Measurements from ENCODE around the gene NOL12.
"Not testable (repeated sequence)": the region's sequence is repeated elsewhere in the genome, so short reads cannot be mapped to it uniquely, and the experiment has no call there.

NOL12 gene

DNA sequence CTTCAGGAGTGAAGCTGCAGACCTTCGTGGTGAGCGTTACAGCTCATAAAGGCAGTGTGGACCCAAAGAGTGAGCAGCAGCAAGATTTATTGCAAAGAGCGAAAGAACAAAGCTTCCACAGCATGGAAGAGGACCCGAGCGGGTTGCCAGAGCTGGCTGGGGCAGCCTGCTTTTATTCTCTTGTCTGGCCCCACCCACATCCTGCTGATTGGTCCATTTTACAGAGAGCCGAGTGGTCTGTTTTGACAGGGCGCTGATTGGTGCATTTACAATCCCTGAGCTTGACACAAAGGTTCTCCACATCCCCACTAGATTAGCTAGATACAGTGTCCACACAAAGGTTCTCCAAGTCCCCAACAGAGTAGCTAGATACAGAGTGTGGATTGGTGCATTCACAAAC is 31.1 kb downstream of the NOL12 start:
- not testable (repeated sequence) for FAIRE-seq

DNA sequence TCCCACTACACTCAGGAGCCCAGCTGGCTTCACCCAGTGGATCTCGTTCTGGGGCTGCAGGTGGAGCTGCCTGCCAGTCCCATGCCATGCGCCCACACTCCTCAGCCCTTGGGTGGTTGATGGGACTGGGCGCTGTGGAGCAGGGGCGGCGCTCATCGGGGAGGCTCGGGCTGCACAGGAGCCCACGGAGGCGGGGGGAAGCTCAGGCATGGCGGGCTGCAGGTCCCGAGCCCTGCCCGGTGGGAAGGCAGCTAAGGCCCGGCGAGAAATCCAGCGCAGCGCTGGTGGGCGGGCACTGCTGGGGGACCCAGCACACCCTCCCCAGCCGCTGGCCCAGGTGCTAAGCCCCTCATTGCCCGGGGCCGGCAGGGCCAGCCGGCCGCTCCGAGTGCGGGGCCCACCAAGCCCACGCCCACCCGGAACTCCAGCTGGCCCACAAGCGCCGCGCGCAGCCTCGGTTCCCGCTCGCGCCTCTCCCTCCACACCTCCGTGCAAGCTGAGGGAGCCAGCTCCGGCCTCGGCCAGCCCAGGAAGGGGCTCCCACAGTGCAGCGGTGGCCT is 31.7 kb downstream of the NOL12 start:
- not testable (repeated sequence) for FAIRE-seq

DNA sequence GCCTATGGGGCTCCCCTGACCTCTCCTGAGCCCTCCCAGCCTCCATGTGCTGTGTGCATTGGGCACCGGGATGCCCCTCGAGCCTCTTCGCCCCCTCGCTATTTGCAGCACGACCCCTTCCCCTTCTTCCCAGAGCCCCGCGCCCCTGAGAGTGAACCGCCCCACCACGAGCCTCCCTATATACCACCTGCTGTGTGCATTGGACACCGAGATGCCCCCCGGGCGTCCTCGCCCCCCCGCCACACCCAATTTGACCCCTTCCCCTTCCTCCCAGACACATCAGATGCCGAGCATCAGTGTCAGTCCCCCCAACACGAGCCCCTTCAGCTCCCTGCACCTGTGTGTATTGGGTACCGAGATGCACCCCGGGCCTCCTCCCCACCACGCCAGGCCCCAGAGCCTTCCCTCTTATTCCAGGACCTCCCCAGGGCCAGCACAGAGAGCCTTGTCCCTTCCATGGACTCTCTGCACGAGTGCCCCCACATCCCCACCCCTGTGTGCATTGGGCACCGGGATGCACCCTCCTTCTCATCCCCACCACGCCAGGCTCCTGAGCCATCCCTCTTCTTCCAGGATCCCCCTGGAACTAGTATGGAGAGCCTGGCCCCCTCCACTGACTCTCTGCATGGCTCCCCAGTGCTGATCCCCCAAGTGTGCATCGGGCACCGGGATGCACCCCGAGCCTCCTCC is 39.6 kb downstream of the NOL12 start:
- FAIRE-seq, result no peak

DNA sequence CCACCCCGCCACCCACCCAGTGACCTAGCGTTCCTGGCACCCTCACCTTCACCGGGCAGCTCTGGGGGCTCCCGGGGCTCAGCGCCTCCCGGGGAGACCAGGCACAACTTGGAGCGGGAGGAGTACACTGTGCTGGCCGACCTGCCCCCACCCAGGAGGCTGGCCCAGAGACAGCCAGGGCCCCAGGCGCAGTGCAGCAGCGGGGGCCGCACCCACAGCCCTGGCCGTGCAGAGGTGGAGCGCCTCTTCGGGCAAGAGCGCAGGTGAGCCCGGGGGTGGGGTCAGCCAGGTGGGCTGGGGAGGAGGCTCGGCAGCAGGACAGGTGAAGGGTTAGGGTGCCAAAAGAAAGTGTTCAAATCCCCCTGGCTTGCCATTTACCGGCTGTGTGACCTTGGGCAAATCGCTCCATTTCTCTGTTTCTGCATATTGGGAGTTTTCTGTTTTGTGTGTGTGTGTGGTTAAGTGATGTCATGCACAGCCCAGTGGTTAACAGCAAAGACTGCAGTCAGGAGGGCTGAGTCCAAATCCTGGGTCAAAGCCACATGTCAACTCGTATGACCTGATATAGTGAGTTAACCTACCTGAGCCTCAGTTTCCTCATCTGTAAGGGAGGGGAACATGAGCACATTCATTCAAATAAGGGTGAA is 40.2 kb downstream of the NOL12 start:
- no peak for FAIRE-seq

DNA sequence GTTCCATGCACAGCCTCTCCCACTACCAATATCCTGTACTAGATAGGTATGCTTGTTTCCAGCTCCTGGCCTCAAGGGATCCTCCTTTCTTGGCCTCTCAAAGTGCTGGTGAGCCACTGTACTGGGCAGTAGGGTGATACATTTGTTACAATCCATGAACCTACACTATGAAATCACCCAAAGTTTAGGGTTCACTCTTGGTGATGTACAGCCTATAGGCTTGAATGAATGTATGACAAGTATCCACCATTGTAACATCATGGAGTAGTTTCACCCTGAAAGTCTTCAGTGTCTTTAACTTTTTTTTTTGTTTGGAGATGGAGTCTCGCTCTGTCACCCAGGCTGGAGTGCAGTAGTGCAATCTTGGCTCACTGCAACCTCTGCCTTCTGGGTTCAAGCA is 42.5 kb downstream of the NOL12 start:
- FAIRE-seq, result no peak

DNA sequence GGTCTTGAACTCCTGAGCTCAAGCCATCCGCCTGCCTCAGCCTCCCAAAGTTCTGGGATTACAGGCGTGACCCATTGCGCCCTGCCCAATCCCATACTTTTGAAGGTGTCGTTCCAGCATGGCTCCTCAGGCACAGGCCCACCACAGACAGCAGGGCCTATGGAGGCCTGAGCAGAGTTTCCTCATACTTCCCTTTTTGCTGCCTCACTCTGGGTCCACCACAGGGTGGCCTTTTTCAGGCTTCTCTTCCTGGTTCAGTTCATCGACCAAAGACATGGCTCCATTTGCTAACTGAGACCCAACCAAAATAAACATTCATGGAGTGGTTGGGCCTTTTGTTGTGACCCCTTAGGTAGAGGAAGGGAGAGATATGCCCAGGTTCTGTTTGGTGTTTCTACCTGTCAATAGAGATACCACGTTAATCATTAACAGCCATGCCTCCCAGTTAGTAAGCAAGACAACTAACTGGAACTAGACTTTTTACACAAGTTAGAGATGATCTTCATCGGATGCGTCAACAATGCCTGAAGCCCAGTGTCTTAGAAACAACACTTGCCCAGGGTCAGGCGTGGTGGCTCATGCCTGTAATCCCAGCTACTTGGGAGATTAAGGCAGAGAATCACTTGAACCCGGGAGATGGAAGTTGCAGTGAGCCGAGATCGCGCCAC is 45.8 kb downstream of the NOL12 start:
- FAIRE-seq, result no peak

DNA sequence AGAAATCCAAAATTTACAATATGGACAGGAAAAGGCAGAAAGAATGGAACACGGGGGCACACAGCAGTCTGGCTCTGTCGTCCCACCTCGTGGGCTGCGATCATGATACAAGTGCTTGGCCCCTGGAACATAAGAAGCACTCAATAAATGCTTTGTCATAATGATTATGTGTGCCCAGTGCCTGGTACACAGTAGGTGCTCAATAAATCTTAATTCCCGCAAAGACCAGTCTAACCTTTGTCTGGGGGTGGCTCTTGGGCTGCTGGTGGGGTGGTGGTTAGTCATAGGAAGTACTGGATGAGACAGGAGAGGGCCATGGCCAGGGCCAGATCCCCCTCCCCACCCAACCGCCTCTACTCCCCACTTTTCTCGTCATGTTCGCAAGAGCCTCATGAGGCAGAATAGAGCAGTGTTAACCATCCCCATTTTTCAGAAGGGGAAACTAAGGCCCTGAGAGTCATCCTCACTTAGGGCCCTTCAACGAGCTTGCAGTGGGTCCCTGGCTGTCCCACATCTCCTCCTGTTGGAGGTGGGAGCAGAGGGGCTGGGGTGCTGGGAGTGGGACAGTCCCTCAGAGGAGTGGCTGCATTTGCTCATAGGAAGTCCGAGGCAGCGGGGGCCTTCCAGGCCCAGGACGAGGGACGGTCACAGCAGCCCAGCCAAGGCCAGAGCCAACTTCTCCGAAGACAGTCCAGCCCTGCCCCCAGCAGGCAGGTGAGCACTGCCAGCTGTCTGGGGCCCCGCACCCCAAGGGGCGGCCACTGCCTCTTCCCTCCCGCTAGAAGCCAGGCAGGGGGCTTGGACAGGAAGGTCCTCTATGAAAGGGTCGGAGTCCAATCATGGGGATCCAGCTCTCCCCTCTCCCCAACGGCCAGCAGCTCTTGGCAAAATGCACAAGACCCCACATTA is 46.8 kb downstream of the NOL12 start:
- FAIRE-seq, result no peak

DNA sequence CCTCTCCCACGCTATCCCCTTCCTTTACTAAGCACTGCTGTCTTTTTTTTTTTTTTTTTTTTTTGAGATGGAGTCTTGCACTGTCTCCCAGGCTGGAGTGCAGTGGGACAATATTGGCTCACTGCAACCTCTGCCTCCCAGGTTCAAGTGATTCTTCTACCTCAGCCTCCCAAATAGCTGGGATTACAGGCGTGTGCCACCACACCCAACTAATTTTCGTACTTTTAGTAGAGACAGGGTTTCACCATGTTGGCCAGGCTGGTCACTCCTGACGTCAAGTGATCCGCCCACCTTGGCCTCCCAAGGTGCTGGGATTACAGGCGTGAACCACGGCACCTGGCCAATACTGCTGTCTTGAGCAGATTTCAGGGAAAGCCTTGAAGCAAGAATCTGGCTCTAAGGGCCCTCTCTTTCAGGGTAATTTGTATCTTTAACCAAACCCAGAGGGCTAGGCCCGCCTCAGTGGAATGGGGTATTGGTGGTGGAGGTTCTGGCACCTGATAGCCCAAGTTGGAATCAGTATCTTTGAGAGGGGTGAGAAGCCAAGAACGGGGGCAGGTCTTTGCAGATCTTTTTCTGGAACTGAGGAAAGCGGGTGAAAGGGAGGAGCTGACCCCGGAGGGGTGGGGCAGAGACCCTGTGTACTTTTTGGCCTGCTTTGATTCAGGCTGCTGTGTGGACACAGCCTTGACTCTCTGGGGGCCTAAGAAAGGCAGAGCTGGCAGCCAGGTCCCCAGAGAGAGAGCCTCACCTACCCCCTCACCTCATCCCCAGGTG is 47.7 kb downstream of the NOL12 start:
- FAIRE-seq, result no peak

DNA sequence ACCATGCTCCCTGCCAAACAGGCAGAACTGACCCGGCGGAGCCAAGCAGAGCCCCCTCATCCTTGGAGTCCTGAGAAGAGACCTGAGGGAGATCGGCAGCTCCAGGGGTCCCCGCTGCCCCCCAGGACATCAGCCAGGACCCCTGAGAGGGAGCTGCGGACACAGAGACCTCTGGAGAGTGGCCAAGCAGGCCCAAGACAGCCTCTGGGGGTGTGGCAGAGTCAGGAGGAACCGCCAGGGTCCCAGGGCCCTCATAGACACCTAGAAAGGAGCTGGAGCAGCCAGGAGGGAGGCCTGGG is 48.2 kb downstream of the NOL12 start:
- FAIRE-seq, result no peak

DNA sequence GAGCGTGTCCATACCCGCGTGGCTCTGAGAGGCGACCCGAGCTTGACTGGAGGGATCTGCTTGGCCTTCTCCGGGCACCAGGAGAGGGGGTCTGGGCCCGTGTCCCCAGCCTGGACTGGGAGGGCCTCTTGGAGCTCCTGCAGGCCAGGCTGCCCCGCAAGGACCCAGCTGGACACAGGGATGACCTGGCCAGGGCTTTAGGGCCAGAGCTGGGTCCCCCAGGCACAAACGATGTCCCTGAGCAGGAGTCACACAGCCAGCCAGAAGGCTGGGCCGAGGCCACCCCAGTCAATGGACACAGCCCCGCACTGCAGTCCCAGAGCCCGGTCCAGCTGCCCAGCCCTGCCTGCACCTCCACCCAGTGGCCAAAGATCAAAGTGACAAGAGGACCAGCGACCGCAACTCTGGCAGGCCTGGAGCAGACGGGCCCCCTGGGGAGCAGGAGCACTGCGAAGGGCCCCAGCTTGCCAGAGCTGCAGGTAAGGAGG is 48.9 kb downstream of the NOL12 start:
- no peak for FAIRE-seq

DNA sequence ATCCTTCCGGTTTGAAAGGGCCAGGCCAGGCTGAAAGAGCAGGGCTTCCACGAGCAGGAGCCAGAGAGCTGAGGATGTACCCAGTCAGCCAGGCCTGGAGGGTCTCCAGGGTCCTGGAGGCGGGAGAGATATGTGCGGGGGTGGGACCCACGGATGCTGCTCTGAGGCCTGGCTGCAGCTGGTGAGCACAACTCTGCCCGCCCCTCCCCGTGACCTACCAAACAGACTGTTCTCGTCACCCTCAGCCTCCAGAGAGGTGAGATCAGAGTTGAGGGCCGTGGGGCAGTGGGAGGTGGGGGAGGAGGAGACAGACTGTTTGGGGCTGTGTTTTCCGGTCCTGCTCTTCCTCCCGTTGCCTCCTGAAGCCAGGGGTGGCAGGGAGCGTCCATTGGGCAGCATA is 52.9 kb downstream of the NOL12 start:
- no peak for FAIRE-seq

DNA sequence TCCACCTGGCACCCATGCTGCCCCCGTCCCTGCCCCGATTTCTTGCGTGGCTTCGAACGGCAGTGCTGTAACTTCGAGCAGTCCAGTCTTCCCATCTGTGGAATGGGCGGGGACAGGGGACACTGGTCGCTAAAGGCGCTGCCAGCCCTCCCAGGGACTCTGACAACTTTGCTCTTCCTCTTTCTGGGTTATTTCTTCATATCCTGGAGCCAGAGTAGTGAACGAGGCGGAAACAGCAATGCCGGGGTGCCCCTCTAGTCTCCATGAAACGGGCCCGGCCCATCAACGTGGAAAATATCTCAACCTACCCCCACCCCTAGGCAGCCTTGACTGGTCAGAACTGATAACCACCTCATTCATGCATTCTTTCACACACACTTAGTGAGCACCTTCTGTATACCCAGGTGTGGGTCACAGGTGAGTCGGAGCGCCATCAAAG is 53.5 kb downstream of the NOL12 start:
- no peak for FAIRE-seq

DNA sequence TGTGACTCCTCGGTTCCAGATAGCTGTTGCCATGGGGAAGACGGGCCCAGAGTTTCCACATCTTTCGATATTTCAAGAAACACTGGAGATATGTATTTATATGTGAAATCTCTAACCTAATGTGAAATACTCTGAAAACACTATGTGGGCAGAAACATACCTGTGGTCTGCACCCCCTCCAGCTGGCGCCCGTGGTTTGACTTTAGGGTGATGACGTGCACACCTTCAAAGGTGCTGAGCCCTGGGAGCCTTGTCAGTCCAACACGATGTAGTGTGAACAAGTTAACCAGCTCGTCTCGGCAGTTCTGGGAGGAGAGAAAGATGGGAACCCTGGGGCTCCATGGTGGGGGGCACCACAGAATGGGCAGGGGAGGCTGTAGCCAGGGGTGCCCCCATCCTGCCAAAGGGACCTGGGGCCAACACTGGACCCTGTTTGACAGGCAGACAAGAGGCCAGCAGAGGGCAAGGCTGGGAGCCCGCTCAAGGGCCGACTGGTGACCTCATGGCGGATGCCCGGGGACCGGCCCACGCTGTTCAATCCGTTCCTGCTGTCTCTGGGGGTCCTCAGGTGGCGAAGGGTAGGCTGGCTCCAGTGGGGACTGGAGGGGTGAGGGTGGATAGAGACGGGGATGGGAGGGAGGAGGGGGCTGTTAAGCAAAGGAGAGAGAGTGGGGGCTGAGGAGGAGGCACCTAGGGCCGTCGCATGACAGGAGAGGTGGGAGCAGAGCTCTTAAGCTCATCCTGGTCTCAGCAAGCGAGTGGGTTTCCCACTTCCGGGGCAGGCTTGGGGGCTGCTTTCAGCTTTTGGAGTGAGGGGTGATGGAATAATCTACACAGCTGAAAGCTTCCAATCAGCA is 54.5 kb downstream of the NOL12 start:
- FAIRE-seq, result no peak

DNA sequence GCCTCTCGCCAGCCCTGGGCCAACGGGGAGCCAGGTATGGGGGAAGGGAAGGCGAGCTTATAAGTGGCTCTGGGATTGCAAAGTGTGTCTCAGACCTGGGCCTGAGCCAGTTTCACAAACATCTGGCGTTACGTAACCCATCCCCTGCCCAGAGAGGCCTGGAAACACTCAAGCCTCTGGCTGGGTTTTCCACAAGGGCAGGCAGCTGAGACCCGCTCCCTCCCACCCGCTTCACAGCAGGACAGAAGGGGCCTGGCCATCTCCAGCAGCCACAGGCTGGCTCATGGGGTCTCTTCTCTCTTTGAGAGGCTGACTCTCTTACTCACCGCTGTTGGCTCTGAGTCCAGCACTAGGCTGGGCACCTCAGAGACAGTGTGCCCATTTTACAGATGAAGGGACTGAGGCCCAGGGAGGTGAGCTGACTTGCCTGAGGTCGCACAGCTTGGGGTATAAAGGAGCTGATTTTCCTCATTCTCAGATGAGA is 55.2 kb downstream of the NOL12 start:
- no peak for FAIRE-seq

DNA sequence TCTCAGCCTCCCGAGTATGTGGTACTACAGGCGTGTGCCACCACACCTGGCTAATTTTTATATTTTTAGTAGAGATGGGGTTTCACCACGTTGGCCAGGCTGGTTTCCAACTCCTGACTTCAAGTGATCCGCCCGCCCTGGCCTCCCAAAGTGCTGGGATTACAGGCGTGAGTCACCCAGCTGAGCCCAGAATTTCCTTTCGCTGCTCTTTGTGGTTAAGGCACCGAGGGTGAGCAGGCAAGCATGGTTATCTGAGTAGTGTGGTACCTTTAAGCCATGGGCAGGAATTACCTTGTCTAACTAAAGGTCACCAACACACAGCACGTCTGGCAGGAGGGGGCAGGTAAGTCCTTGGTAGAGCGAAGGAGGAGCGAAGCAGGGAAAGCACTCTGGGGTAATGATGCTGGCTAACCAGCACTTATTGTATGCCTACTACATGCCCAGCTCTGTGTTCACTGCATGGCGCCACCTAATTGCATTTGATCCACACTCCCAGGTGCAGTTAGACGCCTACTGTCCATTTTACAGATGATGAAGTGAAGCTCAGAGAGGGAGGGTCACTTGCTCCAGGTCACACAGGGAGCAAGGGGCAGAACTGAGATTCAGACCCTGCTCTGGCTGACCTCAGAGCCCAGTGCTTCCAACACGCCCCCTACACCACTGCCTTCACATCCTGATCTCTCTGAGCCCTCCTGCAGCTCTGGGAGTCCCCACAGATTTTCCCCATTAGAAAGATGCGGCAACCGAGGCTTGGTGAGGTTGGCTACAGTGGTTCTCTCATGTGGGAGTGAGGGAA is 56.4 kb downstream of the NOL12 start:
- peak; percentile 62 for FAIRE-seq

All from G401.6 (cell line).